Adipose tissue (tissue), 3 donors: ENCODE measurements around the gene BTLA. TPM values are rescaled to one million over a fixed set of nuclear protein-coding genes. Genes with fewer than 3 reads are reported as not detected.
"Not testable (repeated sequence)": the region's sequence is repeated elsewhere in the genome, so short reads cannot be mapped to it uniquely, and the experiment has no call there.

Experiments
- H3K27ac ChIP-seq: one replicate; pipeline ENCODE4 v1.5.1; 2013; ENCODE audit warnings: low read depth, low read length
- WGBS, 3 donors: extraction: QIAGEN DNeasy Blood & Tissue Kit; methylation state at CpG; one replicate each; pipeline ENCODE4 v1.1.7; 2013; 5-methylcytosine and 5-hydroxymethylcytosine counted together
- polyA plus RNA-seq, 3 donors: library from polyadenylated mRNA; stranded (reverse); fragments of 200-250 nt; gene quantifications; one replicate each; pipeline ENCODE4 v1.2.3, GENCODE V29; 2013
- donor health status: healthy with polysubstance abuse.
- donor health status: Bipolar disorder and iron deficiency.
- donor health status: healthy.

Gene BTLA, protein sequence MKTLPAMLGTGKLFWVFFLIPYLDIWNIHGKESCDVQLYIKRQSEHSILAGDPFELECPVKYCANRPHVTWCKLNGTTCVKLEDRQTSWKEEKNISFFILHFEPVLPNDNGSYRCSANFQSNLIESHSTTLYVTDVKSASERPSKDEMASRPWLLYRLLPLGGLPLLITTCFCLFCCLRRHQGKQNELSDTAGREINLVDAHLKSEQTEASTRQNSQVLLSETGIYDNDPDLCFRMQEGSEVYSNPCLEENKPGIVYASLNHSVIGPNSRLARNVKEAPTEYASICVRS
- 1 to 10 TPM in 1 of 3 donors, under 1 TPM in 1, not detected in 1; 0.43 to 1.2 TPM for polyA plus RNA-seq

DNA sequence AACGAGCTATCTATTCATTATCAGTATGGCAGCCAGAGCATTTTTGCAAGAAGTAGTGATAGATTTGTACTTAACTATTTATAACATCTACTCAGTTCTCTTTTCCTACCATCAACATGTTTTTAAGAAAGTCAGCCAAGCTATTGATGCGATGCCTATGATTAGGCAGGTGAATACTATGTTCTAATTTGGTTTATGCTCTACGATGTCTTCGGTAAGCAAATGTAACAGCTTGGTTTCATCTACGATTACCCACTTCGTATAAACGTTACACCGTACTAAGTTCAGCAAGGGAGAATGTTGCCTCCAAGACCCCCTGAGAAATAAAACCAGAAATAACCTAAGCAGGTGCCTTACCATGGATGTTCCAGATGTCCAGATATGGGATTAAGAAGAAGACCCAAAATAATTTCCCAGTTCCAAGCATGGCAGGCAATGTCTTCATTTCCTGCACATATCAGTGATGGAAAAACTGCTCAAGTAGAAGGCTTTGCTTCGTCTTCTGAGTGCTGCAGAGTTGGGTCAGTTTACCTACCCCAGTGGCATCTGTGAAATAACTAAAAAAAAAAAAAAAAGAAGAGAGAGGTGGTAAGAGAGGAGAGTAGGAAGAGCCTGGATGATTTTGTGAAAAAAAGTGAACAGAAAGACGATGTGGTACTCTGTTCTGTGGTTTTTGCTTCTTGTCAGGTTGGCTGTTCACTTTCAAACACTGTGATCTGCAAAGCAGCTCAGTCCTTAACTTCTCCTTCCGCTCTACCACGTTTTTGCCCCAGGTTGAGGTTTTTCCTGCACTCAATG lies at the start of gene BTLA:
Gene BTLA, minus strand, starts transcription at position 559 of the 798 bp plus-strand sequence. Its CDS starts 114 bp downstream, at position 445.
- no peak within 1 kb of the TSS for H3K27ac ChIP-seq

DNA sequence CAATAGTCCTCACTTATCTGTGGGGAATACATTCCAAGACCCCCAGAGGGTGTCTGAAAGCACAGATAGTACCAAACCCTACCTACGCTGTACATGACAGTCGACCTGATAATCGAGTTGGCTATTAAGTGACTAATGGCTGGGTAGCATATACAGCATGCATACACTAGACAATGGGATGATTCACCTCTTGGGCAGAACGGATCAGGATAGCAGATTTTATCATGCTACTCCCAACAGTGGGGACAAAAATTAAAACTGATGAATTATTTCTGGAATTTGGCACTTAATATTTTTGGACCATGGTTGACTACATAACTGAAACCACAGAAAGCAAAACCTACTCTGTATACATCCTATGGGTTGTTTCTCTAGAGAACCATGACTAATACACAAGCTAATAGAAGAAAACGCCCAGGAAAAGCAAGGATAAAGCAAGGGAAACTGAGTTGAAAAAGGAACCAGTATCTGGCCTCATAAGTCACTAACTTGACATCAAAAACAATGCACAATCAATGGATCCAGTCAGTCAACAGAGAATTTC lies 47.0 kb upstream of the BTLA start:
- 89 to 93% (median 93%) methylated on average over 5 of the region's 5 CpGs for WGBS, 3 donors
- no peak overlapping the region for H3K27ac ChIP-seq

More for the DNA sequence above, at the start of gene BTLA:
- WGBS, 3 donors, result 79 to 83% (median 81%) methylated on average over 12 of the region's 12 CpGs

DNA sequence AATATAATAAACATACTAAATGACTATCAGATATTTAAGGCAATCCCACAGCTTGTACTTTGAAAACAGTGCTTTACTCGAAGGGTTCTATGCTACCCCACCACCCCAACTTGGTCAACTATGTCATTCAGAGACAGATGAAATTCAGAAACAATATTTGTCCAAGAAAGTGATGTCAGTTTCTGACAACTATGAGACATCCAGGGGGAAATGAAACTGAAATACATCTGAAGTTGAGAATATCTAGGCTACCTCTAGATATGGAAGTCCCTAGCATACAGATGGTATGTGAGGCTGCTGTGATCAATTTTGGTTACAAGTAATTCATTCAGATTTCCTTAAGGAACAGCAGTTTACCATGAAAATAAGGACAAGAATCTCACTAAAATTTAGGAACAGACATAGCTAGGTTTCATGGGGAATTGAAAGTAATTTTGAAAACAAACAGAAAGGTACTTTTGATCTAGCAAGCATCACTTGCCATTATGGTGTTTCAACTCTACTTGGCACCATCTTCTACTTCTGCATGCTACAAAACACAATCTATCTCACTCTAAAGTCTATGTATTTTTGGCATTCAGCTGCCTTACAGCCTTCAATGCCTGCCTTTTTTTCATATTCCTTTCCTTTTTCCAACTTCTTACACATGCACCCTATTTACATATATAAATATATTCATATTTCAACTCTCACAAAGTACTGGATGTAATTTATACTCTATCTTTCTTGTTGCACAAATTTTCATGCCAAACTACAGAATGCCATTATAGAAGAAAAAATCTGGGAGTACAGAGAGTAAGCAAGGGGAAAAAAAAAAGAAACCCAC lies 40.8 kb upstream of the BTLA start:
- 95 to 100% (median 95%) methylated on average over 1 of the region's 1 CpG for WGBS, 3 donors
- no peak overlapping the region for H3K27ac ChIP-seq

DNA sequence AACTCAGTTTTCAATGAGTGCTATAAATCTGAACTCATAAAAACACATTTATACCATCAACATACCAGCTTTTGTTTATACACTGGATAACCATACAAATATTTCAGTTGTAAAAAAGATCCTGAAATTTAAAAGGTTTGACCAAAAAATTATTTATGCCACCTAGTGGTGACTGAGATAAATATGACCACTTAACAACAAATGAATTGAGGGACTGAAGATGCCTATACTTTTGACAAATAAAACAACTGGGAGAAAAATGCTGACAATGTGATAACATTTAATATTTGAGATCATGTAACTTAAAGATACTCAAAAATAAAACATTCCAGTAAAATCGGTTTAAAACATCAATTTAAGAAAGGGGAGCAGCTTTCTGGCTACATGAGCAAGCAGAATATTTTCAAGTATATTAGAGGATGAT lies 32.1 kb upstream of the BTLA start:
- no peak overlapping the region for H3K27ac ChIP-seq
- 5 to 13% (median 11%) methylated on average over 1 of the region's 1 CpG for WGBS, 3 donors

DNA sequence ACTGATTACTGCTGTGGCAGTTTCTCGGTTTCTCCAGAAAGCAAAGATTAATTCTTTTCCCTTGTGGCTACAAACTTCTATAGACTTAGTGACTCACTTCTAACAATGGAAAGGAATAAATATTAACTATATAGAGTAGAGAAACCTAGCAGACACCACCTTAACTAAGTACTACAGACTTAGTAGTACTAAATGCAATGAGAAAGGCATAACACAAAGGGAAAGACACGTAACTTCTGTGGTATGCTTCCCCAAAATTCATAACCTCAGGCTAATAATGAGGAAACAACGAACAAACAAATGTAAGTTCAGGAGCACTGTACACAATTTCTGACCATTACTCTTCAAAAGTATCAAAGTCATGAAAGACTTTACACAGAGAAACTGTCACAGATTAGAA lies 31.3 kb upstream of the BTLA start:
- 84 to 90% (median 86%) methylated on average over 3 of the region's 3 CpGs for WGBS, 3 donors
- H3K27ac ChIP-seq, result no peak overlapping the region

DNA sequence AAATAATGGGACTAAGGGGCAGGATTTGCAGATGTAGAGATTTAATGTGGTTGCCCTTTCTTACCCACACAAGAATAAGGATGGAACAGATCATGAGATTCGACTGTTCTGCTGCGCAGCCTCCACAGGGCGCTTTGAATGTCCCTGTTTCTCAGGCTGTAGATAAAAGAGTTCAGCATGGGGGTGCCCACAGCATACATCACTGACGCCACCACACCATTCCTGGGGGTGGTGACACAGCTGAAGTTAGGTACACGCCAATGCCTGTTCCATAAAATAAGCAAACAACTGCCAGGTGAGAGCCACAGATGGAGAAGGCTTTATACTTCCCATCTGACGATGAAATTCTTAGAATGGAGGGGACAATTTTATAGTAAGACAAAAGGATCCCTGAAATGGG lies 24.9 kb upstream of the BTLA start:
- not testable (repeated sequence) for H3K27ac ChIP-seq
- WGBS, 3 donors, result 83 to 96% (median 91%) methylated on average over 6 of the region's 6 CpGs

DNA sequence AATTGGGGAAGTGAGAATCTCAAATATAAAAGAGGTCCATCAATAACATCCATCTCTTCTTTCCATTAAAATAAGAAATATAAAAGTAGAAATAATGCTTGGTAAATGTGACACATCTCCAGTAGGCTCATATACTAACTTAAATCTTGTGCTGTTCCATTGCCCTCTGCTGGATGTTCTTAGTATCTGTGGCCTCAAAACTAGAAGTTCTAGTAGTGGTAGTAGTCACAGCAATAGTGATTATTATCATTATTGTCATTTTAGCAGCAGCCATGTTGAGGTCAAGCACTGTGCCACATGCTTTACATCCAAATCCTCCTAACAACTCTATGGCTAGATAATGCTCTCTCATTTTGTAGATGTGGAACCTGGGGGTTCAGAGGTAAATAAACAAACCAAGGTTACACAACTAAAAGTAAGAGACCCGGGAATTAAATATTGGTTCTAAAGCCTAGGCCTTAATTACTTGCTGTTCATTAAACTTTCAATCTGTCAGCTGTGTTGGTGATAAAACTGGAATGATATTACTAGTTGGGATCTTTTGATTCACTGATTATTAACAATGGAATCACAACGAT lies 20.2 kb upstream of the BTLA start:
- WGBS, 3 donors, result 63 to 83% (median 73%) methylated on average over 2 of the region's 2 CpGs
- no peak overlapping the region for H3K27ac ChIP-seq

DNA sequence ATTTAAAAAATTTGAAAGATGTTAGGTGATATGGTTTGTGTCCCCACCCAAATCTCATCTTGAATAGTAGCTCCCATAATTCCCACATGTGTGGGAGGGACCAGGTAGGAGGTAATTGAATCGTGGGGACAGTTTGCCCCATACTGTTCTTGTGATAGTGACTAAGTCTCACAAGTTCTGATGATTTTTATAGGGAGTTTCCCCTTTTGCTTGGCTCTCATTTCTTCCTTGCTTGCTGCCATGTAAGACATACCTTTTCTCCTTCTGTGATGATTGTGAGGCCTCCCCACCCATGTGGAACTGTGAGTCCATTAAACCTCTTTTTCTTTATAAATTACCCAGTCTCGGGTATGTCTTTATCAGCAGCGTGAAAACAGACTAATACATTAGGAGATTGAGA lies 19.7 kb upstream of the BTLA start:
- not testable (repeated sequence) for H3K27ac ChIP-seq
- WGBS, 3 donors, result 49 to 64% (median 55%) methylated on average over 3 of the region's 3 CpGs

DNA sequence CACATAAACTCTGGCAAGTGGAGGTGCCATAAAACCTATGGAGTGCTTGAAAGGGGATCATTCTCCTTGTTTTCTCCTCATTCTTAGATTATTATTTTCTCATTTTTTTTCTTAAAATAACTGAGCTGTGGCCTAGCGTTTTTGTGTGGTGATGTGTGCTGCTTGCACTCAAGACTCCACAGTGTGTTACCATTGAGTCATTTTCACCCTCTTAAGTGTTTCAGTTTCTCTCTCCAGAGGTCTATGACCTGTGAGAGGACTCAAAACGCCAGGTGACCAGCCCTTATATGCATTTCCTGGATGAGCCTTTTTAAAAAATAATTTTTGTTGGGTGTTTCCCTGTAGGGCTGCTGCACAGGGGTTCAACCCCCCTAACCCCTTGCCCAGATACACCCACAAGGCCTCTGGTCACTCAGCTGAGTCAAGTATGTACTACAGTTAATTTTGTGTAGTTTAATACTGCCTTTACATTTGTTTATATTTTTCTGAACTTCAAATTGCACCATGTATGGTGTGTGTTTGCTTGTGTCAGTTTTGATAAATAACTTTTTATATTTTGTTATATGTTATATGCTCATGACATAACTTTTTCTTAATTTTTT lies 15.4 kb upstream of the BTLA start:
- H3K27ac ChIP-seq, result no peak overlapping the region
- 45 to 84% (median 69%) methylated on average over 2 of the region's 2 CpGs for WGBS, 3 donors

DNA sequence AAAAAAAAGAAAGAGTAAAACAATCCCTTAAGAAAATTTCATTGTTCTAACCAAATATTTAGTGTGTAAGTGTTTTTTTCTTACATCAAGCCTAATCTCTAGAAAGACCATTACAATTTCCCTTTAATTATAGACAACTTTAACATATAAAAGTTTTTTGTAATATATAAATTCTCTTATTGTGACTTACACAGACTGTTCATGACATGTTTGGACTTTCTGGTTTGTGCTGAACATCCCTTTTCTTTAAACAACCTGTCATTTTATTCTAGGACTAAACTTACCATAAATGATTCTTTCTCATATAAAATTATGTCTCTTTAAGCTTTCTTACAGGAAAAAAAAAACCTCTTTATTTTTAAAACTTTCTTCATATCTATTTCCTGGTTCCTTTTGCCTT lies 13.0 kb upstream of the BTLA start:
- no peak overlapping the region for H3K27ac ChIP-seq

DNA sequence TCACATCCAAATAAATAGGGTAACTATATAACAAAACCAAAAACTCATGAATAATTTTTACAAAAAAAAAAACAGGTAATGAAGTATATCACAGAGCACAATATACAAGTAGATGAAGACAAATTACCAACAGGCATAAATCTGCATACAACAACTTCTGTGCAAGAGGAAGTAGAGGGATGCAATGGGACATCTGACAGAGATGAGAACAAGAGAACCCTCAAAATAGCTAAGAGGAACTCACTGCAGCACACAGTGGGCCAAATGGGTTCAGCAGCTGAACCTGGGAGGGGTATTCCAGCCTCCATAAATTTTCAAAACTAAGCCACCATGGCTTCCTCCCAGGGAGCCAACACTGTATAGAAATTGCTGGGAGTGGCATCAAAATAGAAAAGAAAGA lies 9.6 kb upstream of the BTLA start:
- H3K27ac ChIP-seq, result no peak overlapping the region

DNA sequence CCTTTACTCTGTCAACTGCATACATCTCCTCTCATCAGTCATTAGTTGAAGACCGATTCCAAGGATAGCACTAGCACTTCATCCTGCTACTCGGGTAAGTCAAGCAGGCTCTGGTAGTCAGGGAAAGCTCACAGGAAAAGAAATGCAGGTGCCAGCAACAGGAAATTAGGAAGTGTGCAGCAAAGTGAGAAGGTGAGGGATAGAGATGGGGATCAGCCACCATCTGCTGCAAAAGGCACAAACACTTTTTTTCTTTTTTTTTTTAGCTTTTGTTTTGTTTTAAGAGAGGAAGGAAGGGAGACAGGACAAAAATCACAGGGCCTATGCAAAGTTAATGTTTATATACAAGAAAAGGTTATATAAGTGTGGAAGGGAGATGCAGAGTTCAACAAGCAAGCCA lies 9.0 kb upstream of the BTLA start:
- no peak overlapping the region for H3K27ac ChIP-seq
- 77 to 82% (median 78%) methylated on average over 2 of the region's 2 CpGs for WGBS, 3 donors

DNA sequence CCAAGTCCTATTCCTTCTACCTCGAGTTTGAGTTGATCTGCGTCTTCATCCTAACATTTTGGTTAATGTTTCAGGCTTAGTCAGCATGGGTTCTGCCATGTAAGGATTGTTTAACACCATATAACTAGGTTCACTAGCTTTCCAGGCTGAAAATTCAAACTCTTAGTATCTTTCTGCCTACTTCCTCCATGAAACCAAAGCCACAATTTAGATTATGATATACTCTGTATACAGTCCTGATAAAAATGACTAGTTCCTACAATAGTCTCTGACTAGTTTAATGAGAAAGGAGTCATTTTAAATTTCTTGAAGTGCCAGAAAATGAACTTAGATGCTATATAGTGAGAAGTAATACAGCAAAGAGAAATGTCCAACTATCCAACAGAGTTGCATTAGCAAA lies 6.6 kb upstream of the BTLA start:
- no peak overlapping the region for H3K27ac ChIP-seq
- WGBS, 3 donors, result 21 to 38% (median 36%) methylated on average over 2 of the region's 2 CpGs

DNA sequence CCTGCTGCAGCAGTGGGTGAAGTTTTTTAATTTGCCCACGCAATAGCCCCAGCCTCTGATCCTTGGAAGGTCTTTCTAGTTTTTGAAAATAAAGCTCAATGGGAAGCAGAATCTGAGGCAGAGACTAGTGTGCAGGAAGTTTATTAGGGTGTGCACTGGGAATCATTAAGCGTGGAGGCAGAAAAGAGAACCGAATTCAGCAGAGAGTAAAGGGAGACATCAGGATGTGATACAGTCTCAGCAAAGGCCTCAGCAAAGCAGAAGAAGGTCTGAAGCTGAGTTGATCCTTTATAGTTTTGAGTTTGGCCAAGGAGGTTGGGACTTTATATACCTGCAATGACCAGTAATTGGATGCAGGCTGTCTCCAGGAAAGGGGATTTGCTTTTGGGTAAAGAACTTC lies 4.9 kb upstream of the BTLA start:
- WGBS, 3 donors, result 76 to 83% (median 82%) methylated on average over 3 of the region's 3 CpGs
- H3K27ac ChIP-seq, result no peak overlapping the region

DNA sequence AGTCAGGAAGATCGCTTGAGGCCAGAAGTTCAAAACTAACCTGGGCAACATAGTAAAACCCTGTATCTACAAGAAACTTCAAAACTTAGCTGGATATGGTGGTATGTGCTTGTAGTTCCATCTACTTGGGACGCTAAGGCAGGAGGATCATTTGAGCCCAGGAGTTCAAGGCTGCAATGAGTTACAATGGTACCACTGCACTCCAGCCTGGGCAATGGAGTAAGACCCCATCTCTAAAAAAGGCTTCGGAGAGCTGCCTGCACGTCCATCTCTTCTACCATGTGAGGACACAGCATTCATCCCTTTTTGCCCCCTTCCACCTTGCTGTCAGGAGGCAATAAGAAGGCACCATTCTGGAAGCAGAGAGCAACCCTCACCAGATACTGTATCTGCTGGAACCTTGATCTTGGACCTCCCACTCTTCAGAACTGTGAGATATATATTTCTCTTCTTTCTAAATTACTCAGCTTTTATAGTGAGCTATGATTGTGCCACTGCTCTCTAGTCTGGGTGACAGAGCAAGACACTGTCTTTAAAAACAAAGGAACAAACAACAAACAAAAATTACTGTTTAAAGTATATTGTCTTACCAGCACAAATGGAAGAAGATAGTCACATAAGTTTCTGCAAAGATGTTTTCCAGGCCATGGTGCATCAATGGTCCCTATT lies 4.2 kb upstream of the BTLA start:
- 84 to 98% (median 95%) methylated on average over 4 of the region's 4 CpGs for WGBS, 3 donors
- no peak overlapping the region for H3K27ac ChIP-seq

DNA sequence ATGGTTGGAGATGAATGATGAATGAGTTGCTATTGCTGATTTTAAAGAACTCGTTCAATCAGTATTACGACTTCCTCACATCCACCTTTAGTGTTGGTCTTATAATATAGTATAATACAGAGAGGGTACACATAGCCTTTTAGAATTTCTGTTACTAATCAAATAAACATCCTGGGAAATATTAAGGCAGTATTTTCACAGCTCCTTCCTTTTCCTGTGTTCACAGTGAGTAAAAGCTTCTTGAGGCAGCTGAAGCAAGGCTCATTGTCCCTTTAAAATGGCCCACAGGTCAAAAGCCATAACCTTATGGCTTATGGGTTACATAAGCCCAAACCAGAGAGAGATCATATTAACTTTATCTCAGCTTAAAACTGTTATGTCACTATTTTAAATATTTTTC lies 1.3 kb upstream of the BTLA start:
- 79 to 86% (median 83%) methylated on average over 2 of the region's 2 CpGs for WGBS, 3 donors
- no peak overlapping the region for H3K27ac ChIP-seq

DNA sequence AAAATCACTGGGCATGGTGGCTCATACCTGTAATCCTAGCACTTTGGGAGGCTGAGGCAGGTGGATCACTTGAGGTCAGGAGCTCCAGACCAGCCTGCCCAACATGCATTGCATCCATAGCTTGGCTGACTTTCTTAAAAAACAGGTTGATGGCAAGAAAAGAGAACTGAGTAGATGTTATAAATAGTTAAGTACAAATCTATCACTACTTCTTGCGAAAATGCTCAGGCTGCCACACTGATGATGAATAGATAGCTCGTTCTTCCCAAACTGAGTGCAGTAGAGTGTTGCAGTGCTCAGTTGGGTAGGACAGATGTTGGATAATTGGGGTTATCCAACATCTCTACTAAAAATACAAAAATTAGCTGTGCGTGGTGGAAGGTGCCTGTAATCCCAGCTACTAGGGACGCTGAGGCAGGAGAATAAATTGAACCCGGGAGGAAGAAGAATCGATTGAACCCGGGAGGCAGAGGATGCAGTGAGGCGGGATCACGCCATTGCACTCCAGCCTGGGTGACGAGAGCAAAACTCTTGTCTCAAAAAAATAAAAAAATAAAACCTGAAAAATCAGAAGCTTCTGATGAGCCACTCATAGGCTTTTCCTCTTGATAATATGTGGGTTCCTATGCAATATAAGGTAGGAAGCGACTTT lies 1.2 kb downstream of the BTLA start:
- WGBS, 3 donors, result 83 to 93% (median 90%) methylated on average over 11 of the region's 11 CpGs
- H3K27ac ChIP-seq, result no peak overlapping the region
